GM23338 (cell line): ENCODE results near the gene NMD3.

Experiments
- CREB1 ChIP-seq: fragments of 250-450 bp; sonication (Bioruptor Pico); IDR thresholded peaks from 2 replicates; pipeline ENCODE4 v1.5.0; 2020; ENCODE audit warnings: low read depth, mild to moderate bottlenecking, moderate library complexity
- EZH2 ChIP-seq: fragments of 200-600 bp; sonication (generic); IDR thresholded peaks from one replicate; pipeline ENCODE4 v1.8.0; 2017; ENCODE audit warnings: antibody characterized with exemption, mild to moderate bottlenecking, low read depth; ENCODE audit not compliant: unreplicated experiment
- JUNB ChIP-seq: IDR thresholded peaks from one replicate; pipeline ENCODE4 v1.6.1; 2016; ENCODE audit warnings: antibody characterized with exemption; ENCODE audit not compliant: unreplicated experiment
- POLR2AphosphoS5 ChIP-seq: IDR thresholded peaks from 2 replicates; pipeline ENCODE4 v1.6.1; 2016; ENCODE audit warnings: antibody characterized with exemption, low read depth
- ZNF114 ChIP-seq: fragments of 250-450 bp; sonication (Bioruptor Pico); IDR thresholded peaks from 2 replicates; pipeline ENCODE4 v1.5.0; 2020; ENCODE audit warnings: mild to moderate bottlenecking, moderate library complexity
- TF ChIP-seq, protein P1 (sequence below), 2 experiments: fragments of 200-600 bp in 1 of 2; sonication (generic) in 1 of 2; conservative IDR thresholded peaks; 2 replicates each; pipeline versions ENCODE4 v1.5.1 to v1.6.1; 2016 to 2017; ENCODE audit warnings: antibody characterized with exemption in 2 of 2, low read depth in 2 of 2, mild to moderate bottlenecking in 2 of 2, moderate library complexity in 1 of 2
- TF ChIP-seq, protein P2 (sequence below): IDR thresholded peaks from one replicate; pipeline ENCODE4 v1.6.1; 2018; ENCODE audit warnings: antibody characterized with exemption; ENCODE audit not compliant: unreplicated experiment
- TF ChIP-seq, protein P3 (sequence below): fragments of 250-450 bp; sonication (Bioruptor Pico); IDR thresholded peaks from 2 replicates; pipeline ENCODE4 v1.5.0; 2020; ENCODE audit warnings: mild to moderate bottlenecking, moderate library complexity

DNA sequence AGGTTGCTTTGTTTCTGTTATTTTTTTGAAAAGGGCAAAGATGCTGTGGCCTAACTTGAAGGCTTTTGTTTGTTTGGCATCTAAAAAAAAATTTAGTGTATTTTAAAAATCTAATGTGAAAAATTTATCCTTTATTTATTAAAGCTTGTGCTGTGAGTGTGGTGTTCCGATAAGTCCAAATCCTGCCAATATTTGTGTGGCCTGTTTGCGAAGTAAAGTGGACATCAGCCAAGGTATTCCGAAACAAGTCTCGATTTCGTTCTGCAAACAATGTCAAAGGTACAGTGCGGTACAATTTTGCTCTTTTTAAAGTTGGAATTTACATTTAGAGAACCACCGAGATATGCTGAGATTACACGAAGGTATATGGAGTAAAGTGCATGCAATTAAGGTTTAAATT lies 3.7 kb downstream of the NMD3 start:
- TF ChIP-seq, protein P1, sequence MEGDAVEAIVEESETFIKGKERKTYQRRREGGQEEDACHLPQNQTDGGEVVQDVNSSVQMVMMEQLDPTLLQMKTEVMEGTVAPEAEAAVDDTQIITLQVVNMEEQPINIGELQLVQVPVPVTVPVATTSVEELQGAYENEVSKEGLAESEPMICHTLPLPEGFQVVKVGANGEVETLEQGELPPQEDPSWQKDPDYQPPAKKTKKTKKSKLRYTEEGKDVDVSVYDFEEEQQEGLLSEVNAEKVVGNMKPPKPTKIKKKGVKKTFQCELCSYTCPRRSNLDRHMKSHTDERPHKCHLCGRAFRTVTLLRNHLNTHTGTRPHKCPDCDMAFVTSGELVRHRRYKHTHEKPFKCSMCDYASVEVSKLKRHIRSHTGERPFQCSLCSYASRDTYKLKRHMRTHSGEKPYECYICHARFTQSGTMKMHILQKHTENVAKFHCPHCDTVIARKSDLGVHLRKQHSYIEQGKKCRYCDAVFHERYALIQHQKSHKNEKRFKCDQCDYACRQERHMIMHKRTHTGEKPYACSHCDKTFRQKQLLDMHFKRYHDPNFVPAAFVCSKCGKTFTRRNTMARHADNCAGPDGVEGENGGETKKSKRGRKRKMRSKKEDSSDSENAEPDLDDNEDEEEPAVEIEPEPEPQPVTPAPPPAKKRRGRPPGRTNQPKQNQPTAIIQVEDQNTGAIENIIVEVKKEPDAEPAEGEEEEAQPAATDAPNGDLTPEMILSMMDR (conservative IDR thresholded peaks at IDR 0.05; ENCODE audit: low read depth in 2 of 2), result no peak
- TF ChIP-seq, protein P2, sequence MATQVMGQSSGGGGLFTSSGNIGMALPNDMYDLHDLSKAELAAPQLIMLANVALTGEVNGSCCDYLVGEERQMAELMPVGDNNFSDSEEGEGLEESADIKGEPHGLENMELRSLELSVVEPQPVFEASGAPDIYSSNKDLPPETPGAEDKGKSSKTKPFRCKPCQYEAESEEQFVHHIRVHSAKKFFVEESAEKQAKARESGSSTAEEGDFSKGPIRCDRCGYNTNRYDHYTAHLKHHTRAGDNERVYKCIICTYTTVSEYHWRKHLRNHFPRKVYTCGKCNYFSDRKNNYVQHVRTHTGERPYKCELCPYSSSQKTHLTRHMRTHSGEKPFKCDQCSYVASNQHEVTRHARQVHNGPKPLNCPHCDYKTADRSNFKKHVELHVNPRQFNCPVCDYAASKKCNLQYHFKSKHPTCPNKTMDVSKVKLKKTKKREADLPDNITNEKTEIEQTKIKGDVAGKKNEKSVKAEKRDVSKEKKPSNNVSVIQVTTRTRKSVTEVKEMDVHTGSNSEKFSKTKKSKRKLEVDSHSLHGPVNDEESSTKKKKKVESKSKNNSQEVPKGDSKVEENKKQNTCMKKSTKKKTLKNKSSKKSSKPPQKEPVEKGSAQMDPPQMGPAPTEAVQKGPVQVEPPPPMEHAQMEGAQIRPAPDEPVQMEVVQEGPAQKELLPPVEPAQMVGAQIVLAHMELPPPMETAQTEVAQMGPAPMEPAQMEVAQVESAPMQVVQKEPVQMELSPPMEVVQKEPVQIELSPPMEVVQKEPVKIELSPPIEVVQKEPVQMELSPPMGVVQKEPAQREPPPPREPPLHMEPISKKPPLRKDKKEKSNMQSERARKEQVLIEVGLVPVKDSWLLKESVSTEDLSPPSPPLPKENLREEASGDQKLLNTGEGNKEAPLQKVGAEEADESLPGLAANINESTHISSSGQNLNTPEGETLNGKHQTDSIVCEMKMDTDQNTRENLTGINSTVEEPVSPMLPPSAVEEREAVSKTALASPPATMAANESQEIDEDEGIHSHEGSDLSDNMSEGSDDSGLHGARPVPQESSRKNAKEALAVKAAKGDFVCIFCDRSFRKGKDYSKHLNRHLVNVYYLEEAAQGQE, result no peak
- TF ChIP-seq POLR2AphosphoS5, result no peak
- TF ChIP-seq ZNF114 (CRISPR knock-in tag), result no peak
- no peak for TF ChIP-seq EZH2
- no peak for TF ChIP-seq JUNB
- TF ChIP-seq, protein P3, sequence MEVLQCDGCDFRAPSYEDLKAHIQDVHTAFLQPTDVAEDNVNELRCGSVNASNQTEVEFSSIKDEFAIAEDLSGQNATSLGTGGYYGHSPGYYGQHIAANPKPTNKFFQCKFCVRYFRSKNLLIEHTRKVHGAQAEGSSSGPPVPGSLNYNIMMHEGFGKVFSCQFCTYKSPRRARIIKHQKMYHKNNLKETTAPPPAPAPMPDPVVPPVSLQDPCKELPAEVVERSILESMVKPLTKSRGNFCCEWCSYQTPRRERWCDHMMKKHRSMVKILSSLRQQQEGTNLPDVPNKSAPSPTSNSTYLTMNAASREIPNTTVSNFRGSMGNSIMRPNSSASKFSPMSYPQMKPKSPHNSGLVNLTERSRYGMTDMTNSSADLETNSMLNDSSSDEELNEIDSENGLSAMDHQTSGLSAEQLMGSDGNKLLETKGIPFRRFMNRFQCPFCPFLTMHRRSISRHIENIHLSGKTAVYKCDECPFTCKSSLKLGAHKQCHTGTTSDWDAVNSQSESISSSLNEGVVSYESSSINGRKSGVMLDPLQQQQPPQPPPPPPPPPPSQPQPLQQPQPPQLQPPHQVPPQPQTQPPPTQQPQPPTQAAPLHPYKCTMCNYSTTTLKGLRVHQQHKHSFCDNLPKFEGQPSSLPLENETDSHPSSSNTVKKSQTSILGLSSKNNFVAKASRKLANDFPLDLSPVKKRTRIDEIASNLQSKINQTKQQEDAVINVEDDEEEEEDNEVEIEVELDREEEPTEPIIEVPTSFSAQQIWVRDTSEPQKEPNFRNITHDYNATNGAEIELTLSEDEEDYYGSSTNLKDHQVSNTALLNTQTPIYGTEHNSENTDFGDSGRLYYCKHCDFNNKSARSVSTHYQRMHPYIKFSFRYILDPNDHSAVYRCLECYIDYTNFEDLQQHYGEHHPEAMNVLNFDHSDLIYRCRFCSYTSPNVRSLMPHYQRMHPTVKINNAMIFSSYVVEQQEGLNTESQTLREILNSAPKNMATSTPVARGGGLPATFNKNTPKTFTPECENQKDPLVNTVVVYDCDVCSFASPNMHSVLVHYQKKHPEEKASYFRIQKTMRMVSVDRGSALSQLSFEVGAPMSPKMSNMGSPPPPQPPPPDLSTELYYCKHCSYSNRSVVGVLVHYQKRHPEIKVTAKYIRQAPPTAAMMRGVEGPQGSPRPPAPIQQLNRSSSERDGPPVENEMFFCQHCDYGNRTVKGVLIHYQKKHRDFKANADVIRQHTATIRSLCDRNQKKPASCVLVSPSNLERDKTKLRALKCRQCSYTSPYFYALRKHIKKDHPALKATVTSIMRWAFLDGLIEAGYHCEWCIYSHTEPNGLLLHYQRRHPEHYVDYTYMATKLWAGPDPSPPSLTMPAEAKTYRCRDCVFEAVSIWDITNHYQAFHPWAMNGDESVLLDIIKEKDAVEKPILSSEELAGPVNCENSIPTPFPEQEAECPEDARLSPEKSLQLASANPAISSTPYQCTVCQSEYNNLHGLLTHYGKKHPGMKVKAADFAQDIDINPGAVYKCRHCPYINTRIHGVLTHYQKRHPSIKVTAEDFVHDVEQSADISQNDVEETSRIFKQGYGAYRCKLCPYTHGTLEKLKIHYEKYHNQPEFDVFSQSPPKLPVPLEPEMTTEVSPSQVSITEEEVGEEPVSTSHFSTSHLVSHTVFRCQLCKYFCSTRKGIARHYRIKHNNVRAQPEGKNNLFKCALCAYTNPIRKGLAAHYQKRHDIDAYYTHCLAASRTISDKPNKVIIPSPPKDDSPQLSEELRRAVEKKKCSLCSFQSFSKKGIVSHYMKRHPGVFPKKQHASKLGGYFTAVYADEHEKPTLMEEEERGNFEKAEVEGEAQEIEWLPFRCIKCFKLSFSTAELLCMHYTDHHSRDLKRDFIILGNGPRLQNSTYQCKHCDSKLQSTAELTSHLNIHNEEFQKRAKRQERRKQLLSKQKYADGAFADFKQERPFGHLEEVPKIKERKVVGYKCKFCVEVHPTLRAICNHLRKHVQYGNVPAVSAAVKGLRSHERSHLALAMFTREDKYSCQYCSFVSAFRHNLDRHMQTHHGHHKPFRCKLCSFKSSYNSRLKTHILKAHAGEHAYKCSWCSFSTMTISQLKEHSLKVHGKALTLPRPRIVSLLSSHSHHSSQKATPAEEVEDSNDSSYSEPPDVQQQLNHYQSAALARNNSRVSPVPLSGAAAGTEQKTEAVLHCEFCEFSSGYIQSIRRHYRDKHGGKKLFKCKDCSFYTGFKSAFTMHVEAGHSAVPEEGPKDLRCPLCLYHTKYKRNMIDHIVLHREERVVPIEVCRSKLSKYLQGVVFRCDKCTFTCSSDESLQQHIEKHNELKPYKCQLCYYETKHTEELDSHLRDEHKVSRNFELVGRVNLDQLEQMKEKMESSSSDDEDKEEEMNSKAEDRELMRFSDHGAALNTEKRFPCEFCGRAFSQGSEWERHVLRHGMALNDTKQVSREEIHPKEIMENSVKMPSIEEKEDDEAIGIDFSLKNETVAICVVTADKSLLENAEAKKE (CRISPR knock-in tag), result no peak
- no peak for TF ChIP-seq CREB1
